Natural killer cell (primary cell): ENCODE data around the gene LENG9. TPM values are rescaled to one million over a fixed set of nuclear protein-coding genes. Genes with fewer than 3 reads are reported as not detected.

Experiments used
- ATAC-seq, 3 donors: fragments of 150-1000 bp in 2 of 3; fragments of 200-7000 bp in 1 of 3; cut with Tn5 transposase; 1 replicate in 1 of 3; 2 replicates in 2 of 3; pipeline ENCODE4 v1.10.0; 2021; ENCODE audit warnings: mild to moderate bottlenecking in 2 of 3, moderate library complexity in 2 of 3
- DNase-seq, 2 donors: peaks; one replicate each; pipeline versions ENCODE4 v3.0.0 to v3.0.0-alpha.2; 2013 to 2021; ENCODE audit warnings: mixed read lengths in 1 of 2
- H3K27ac ChIP-seq: one replicate; pipeline ENCODE4 v1.5.1; 2013; ENCODE audit warnings: mild to moderate bottlenecking, low read length
- H3K27me3 ChIP-seq: one replicate; pipeline ENCODE4 v1.6.1; 2013; ENCODE audit warnings: low read length; ENCODE audit not compliant: control insufficient read depth, insufficient read depth
- H3K36me3 ChIP-seq: one replicate; pipeline ENCODE4 v1.6.1; 2013; ENCODE audit warnings: low read length; ENCODE audit not compliant: control insufficient read depth, insufficient read depth
- H3K4me1 ChIP-seq: one replicate; pipeline ENCODE4 v1.6.1; 2013; ENCODE audit warnings: low read length; ENCODE audit not compliant: control insufficient read depth, insufficient read depth
- H3K4me3 ChIP-seq: one replicate; pipeline ENCODE4 v1.5.1; 2013; ENCODE audit warnings: low read length
- H3K9me3 ChIP-seq: one replicate; pipeline ENCODE4 v1.6.1; 2013; ENCODE audit warnings: low read length; ENCODE audit not compliant: control insufficient read depth, insufficient read depth
- H3K27ac Mint-ChIP-seq, 2 donors: one replicate each; pipeline ENCODE4 v1.8.0; 2022; ENCODE audit warnings: mild to moderate bottlenecking in 2 of 2, mixed read lengths in 2 of 2, moderate library complexity in 1 of 2
- H3K27me3 Mint-ChIP-seq, 2 donors: one replicate each; pipeline ENCODE4 v1.8.0; 2022; ENCODE audit warnings: low read depth in 2 of 2, mixed read lengths in 2 of 2
- H3K36me3 Mint-ChIP-seq: one replicate; pipeline ENCODE4 v1.8.0; 2022; ENCODE audit warnings: mixed read lengths
- H3K4me1 Mint-ChIP-seq, 2 donors: one replicate each; pipeline ENCODE4 v1.8.0; 2022; ENCODE audit warnings: mixed read lengths in 2 of 2
- H3K4me3 Mint-ChIP-seq: one replicate; pipeline ENCODE4 v1.8.0; 2022; ENCODE audit warnings: mild to moderate bottlenecking, moderate library complexity, mixed read lengths
- H3K9me3 Mint-ChIP-seq, 2 donors: one replicate each; pipeline ENCODE4 v1.8.0; 2022; ENCODE audit warnings: mixed read lengths in 2 of 2
- CTCF ChIP-seq: fragments of 200-600 bp; IDR thresholded peaks from one replicate; pipeline ENCODE4 v1.8.0; 2022; ENCODE audit warnings: antibody characterized with exemption
- WGBS: methylation state at CpG from one replicate; pipeline ENCODE4 v1.1.7; 2013; ENCODE audit warnings: missing lambda C conversion rate; ENCODE audit not compliant: insufficient coverage; 5-methylcytosine and 5-hydroxymethylcytosine counted together
- intact Hi-C: fragments of 100-400 bp; cut with micrococcal nuclease; formaldehyde crosslinking; loops from one replicate; pipeline ENCODE4 v1.14.2; 2022
- total RNA-seq, 4 donors: library from RNA; stranded (reverse); fragments of 120-200 nt in 1 of 4; gene quantifications; one replicate each; pipeline versions ENCODE4 v1.2.3 to v1.2.4, GENCODE V29; 2013 to 2022

Gene LENG9
- total RNA-seq, 3 donors from 2014 or later (not counting 1 experiment from before 2014, with no cell fraction given), result 3.2 to 5.6 (median 4.3) TPM

GRCh38 chr19:54430306-54431254 is 33.0 kb downstream of the LENG9 start:
- Mint-ChIP-seq H3K9me3 (no peaks in the 10 kb centered on the region), H3K4me1 (peaks cover 5 to 27% of the 10 kb centered on the region in 2 donors), H3K4me3 (peak overlapping the region; percentile 15), H3K27ac (no peak overlapping the region), H3K27me3 (peaks cover 0 to 15% of the 10 kb centered on the region in 2 donors), H3K36me3 (no peaks in the 10 kb centered on the region)
- peaks cover 25% of the 10 kb centered on the region for H3K4me1 ChIP-seq
- DNase-seq (peak in 1 of 2 donors; percentile 63), ATAC-seq (peak; percentile 78 to 95 (median 89))
- H3K27ac ChIP-seq, result no peak overlapping the region
- peaks cover 17% of the 10 kb centered on the region for H3K27me3 ChIP-seq
- H3K4me3 ChIP-seq, result no peak overlapping the region
- no peaks in the 10 kb centered on the region for H3K9me3 ChIP-seq
- H3K36me3 ChIP-seq, result no peaks in the 10 kb centered on the region
- TF ChIP-seq CTCF, result no peak
- WGBS, result 5% methylated on average over 40 of the region's 43 CpGs
- intact Hi-C loops, result no loop called here

- Histone ChIP-seq H3K4me1 (peaks cover 17% of the 10 kb centered on the region), H3K9me3 (no peaks in the 10 kb centered on the region), H3K4me3 (no peak overlapping the region), H3K36me3 (no peaks in the 10 kb centered on the region), H3K27ac (no peak overlapping the region), H3K27me3 (peaks cover 17% of the 10 kb centered on the region)
- ATAC-seq (no peak), DNase-seq (no peak)
- WGBS, result 68% methylated on average over 13 of the region's 13 CpGs
- intact Hi-C loops, result no loop called here
- Mint-ChIP-seq H3K27ac (no peak overlapping the region), H3K4me1 (peaks cover 5 to 22% of the 10 kb centered on the region in 2 donors), H3K36me3 (no peaks in the 10 kb centered on the region), H3K9me3 (no peaks in the 10 kb centered on the region), H3K27me3 (peaks cover 0 to 15% of the 10 kb centered on the region in 2 donors), H3K4me3 (no peak overlapping the region)
- TF ChIP-seq CTCF, result no peak
Observed at GRCh38 chr19:54429545-54430227, 33.9 kb downstream of the LENG9 start.

GRCh38 chr19:54429176-54429495 is 34.4 kb downstream of the LENG9 start:
- no peak for DNase-seq
- no peak overlapping the region for H3K4me3 Mint-ChIP-seq
- H3K27ac Mint-ChIP-seq, result no peak overlapping the region

More at GRCh38 chr19:54429176-54429495, 34.4 kb downstream of the LENG9 start:
- intact Hi-C loops, result no loop called here
- 72% methylated on average over 6 of the region's 8 CpGs for WGBS
- TF ChIP-seq CTCF, result no peak
- Histone ChIP-seq H3K27me3 (peaks cover 17% of the 10 kb centered on the region), H3K4me1 (peaks cover 13% of the 10 kb centered on the region), H3K4me3 (no peak overlapping the region), H3K27ac (no peak overlapping the region), H3K36me3 (no peaks in the 10 kb centered on the region), H3K9me3 (no peaks in the 10 kb centered on the region)
- Mint-ChIP-seq H3K36me3 (no peaks in the 10 kb centered on the region), H3K27me3 (peaks cover 0 to 15% of the 10 kb centered on the region in 2 donors), H3K4me1 (peaks cover 5 to 16% of the 10 kb centered on the region in 2 donors), H3K9me3 (no peaks in the 10 kb centered on the region)
- no peak for ATAC-seq
